Vagina (tissue), 2 donors: Measurements from ENCODE around the gene ATP8B2.

Experiments used
- POLR2A ChIP-seq, 2 donors: fragments of 450-650 bp; IDR thresholded peaks; one replicate each; pipeline ENCODE4 v1.6.1; 2017; ENCODE audit warnings: antibody characterized with exemption in 2 of 2, mild to moderate bottlenecking in 2 of 2, moderate library complexity in 2 of 2
- POLR2AphosphoS5 ChIP-seq, 2 donors: sonication (generic); formaldehyde crosslinking; IDR thresholded peaks; one replicate each; pipeline ENCODE4 v1.9.0; 2017; ENCODE audit warnings: antibody characterized with exemption in 2 of 2, mild to moderate bottlenecking in 2 of 2, low read depth in 1 of 2; ENCODE audit not compliant: insufficient read depth in 1 of 2
- TF ChIP-seq, protein P1 (sequence below), 3 experiments: fragments of 450-650 bp in 2 of 3; fragments of 200-600 bp in 1 of 3; sonication (generic) in 1 of 3; IDR thresholded peaks; one replicate each; pipeline ENCODE4 v1.5.1; 2017 to 2019; ENCODE audit warnings: antibody characterized with exemption in 3 of 3, mild to moderate bottlenecking in 2 of 3, moderate library complexity in 2 of 3

DNA sequence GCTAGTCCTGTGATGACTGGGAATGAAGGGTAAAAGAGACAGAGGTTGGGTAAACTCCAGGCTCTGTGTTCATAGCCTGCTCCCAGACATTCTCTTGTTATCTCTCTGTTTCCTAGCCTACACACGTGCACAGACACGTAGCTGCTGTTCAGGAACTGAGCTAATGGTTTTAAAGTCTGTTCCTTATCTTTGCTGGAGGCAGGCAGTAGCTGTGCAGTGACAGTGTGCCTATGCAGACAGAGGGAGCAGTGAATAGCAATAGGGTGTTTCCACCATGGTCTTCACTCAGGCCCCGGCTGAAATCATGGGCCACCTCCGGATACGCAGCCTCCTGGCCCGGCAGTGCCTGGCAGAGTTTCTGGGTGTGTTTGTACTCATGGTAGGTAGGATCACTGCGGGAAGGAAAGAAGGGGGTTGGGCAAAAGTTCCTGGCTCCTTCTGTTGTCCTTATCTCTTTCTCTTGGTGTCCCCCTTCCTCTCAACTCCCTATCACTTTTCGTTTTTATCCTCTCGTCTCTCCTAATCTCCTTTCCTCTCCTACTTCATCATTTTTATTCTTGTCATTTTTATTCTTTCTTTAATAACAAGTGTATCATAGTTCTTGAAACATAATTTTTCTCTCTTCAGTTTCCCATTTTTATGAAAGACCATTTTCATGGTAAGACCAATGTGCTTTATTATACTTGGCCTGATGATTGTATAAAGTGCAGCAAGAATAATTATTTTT is 4.3 kb upstream of the ATP8B2 start, which contains the start of gene AQP10:
- TF ChIP-seq, protein P1, sequence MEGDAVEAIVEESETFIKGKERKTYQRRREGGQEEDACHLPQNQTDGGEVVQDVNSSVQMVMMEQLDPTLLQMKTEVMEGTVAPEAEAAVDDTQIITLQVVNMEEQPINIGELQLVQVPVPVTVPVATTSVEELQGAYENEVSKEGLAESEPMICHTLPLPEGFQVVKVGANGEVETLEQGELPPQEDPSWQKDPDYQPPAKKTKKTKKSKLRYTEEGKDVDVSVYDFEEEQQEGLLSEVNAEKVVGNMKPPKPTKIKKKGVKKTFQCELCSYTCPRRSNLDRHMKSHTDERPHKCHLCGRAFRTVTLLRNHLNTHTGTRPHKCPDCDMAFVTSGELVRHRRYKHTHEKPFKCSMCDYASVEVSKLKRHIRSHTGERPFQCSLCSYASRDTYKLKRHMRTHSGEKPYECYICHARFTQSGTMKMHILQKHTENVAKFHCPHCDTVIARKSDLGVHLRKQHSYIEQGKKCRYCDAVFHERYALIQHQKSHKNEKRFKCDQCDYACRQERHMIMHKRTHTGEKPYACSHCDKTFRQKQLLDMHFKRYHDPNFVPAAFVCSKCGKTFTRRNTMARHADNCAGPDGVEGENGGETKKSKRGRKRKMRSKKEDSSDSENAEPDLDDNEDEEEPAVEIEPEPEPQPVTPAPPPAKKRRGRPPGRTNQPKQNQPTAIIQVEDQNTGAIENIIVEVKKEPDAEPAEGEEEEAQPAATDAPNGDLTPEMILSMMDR (IDR thresholded peaks at IDR 0.05): no peak
- TF ChIP-seq POLR2A (IDR thresholded peaks at IDR 0.05) (no peak), POLR2AphosphoS5 (IDR thresholded peaks at IDR 0.05; ENCODE audit: insufficient read depth in 1 of 2, low read depth in 1 of 2) (no peak)
